Activated CD4-positive, alpha-beta T cell treated with anti-CD3 and anti-CD28 coated beads, Interleukin-2, amount 50 U/mL, for 24 hours (primary cell): ENCODE results near the gene EHMT1.
A peak's percentile ranks its signal among the peaks of the same experiment; 100 is the strongest.
"Not testable (repeated sequence)": the region's sequence is repeated elsewhere in the genome, so short reads cannot be mapped to it uniquely, and the experiment has no call there.

Experiments used
- DNase-seq, 2 donors: peaks; one replicate each; pipeline ENCODE4 v3.0.0-alpha.2; 2020; ENCODE audit warnings: low read depth in 1 of 2, low spot score in 1 of 2

Gene EHMT1

DNA sequence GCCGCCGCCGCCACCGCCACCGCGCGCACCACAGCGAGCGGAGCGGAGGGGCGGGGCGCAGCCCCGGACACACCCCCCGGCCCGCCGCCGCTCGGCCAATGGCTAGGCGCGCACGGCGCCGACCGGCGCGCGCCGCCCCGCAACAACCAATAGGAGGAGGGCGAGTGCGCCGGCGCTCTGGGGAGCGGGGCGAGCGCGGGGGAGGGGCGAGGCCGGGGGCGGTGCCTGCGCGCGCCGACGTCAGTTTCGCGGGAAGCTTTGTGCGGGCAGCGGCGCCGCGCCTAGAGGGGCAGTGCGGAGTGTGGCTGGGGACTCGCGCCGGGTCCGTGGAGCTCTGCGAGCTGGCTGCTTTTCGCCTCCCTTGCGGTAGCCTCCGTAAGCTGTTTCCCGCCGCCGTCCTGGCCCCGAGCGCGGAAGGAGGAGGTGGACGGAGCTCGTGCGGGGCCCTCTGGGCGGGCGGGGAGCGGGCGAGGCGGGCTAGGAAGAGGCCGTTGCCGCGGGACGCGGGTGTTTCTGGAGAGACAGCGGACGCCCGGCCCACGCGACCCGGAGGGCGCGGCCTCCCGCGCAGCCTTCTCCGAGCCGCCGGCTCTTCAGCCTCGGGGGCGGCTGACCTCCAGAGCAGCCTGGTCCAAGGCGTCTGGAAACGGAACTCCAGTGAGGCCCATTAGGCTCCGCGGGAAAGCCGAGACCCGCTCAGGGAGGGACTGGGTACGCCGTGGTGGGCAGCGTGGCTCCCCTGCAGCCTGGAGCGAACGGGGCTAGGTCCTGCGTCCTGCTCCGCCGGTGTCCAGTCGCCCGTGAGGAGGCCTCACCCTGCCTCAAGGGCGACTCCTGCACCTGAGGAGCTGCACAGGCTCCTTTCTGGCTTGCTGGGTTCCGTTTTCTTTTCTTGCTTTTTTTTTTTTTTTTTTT lies 28.1 kb upstream of the EHMT1 start, which contains the start of gene ZMYND19:
TSS of gene ZMYND19 (minus strand) at position 44 of the 915 bp plus-strand sequence. CDS start 249 bp downstream, outside the sequence.
- peak; percentile 82 to 83 for DNase-seq

DNA sequence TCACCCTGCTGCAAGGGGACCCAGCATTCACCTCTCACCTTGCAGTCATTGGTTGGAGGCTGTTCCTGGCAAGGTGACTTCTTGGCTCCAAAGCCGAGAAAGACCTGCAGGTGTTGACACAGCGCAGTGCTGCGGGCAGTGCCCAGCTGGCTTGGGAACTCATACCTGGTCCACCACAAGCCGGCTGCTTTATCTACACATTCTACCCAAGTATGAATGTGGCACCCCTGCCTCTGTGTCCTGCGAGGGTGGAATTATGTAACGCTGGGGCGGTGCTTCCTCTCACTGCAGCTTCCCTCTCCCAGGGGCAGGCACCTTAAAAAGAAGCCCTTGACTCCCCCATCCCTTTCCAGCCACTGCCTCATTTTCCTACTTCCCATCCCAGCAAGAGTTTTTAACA lies 26.0 kb upstream of the EHMT1 start:
- no peak for DNase-seq

DNA sequence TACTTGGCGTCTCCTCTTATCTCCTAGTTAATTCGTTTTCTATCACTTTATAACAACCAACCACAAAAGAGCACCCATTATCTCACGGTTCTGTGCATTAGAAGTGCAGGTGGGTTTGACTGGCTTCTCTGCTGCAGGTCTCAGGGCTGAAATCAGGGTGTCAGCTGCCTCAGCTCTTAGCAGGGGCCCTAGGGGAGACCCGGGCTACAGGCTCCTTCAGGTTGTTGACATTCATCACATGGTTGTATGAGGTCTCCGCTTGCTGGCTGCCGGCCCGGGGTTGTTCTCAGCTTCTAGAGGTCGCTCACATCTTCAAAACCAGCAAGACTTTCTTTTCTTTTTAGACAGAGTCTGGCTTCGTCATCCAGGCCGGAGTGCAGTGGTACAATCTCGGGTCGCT lies 25.6 kb upstream of the EHMT1 start:
- DNase-seq: no peak

DNA sequence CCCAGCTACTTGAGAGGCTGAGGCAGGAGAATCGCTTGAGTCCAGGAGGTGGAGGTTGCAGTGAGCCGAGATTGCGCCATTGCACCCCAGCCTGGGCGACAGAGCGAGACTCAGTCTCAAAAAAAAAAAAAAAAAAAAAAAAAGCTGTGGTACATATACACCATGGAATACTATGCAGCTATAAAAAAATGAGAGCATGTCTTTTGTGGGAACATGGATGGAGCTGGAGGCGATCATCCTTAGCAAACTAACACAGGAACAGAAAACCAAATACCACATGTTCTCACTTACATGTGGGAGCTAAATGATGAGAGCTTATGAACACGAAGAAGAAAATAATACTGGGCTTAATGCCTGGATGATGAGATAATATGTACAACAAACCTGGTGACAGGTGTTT lies 22.2 kb upstream of the EHMT1 start:
- not testable (repeated sequence) for DNase-seq

DNA sequence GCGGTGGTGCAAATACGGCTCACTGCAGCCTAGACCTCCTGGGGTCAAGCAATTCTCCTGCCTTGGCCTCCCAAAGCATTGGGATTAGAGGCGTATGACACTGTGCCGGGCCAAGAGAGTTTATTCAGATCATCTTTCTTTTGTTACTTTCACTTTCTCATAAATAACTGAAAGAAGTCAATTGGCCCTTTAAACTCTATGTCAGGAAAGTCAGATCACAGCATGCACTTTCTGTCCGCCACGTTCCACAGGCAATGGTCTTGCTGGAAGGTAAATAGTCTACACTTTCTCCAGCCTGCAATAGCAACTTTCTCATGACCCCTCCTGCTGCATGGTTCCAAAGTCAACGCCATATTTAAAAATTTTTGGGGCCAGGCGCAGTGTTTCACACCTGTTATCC lies 19.9 kb upstream of the EHMT1 start:
- no peak for DNase-seq

DNA sequence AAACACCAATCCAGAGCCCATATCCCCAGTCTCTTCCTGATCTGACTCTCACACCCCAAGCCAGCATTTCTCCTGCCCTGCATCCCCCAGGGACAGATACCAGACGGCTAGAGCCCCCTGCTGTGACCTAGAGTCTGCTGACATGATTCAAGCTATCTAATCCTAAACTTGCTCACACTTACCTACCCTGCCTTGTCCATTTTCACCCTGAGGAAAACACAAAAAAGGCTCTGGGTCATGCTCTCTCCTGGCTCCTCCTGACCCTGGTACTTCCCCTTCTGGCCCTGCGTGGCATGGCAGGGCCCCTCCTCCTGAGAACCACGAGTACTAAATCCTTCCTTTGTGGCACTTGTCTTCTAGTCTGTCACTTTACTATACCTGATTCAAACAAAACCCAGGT lies 16.1 kb upstream of the EHMT1 start:
- DNase-seq: no peak

DNA sequence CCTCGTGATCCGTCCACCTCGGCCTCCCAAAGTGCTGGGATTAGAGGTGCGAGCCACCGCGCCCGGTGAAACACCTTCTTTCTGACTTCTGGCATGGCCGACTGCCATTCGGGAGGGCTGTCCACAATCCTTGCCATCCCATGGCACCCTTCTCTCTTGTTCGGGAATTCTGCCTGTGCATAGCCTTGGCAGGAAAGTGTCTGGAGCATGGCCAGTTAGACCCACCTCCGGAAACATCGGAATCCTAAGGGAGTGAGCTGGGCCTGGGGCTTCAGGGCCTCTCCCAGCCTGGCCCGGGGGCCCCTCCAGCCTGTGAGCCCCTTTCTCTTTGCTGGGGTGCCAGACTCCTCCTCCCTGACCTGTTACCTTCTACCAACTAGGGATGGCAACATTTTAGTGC lies 14.9 kb upstream of the EHMT1 start:
- no peak for DNase-seq

DNA sequence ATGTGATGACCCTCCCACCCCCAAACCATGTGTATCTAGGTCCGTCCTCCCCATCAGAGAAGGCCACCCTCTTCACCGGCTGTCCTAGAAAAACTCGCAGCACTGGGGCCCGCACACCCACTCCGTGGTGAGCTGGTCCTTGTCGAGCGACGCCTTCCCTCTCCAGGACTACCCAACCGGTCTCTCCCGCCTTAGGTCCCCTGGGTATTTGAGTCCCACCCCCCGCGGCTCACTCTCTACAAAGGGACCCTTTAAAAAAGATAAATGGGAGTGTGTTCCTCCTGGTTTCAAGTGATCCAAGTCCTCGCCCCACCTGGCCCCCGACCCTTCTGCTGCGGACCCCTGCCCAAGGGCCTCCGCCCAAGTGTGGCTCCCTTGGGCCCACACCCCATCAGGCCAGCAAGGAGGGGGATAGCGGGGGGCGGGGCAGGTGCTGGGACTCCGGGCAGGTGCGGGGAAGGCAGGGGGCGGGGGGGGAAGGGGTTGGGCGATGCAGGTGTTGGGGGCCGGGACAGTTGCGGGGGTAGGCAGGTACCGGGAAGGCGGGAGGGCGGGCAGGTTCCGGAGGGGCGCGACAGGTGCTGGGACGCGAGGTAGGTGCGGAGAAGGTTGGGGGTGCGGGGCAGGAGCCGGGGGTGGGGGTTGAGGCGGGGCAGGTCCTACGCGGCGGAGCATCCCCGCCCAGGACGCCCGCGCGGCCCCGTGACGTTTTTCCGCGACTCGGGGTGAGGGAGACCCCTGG lies 14.3 kb upstream of the EHMT1 start:
- no peak for DNase-seq

DNA sequence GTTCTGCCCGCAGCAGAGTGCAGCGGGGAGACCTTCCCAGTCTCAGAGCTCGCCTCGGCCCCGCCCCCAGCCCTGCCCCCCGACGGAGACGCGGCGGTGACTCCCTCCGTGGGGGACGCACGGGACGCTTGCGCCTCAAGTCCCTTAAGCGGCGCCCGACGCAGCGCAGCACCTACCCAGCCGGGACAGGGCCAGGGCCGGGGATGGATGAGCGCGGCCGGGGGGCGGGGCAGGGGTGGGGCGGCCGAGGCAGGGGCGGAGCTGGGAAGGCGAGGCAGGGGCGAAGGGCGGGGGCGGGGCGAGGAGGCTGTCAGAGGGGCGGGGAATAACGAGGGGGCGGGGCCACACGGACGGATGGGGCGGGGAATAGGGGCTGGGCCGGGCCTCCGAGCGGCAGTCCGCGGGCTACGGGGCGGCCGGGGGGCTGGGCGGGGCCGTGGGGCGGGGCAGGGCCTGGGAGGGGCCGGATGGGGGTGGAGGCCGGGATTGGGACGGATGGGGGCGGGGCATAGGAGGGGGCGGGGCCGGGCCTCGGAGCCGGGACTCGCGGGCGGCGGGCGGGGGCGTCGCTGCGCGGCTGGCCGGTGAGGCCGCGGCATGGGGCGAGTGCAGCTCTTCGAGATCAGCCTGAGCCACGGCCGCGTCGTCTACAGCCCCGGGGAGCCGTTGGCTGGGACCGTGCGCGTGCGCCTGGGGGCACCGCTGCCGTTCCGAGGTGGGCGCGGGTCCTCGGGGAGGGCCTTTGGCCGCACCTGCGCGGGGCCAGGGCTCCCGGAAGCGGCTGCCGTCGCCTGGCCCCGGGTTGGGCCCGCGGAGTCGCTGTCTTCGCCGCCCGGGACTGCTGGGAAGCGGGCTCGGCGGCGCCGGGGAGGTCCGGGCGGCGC lies 13.4 kb upstream of the EHMT1 start, which contains the start of gene ARRDC1:
TSS of gene ARRDC1 (plus strand) at position 566 of the 884 bp plus-strand sequence. CDS start at position 598, 32 bp downstream.
- DNase-seq: peak; percentile 86 to 87

DNA sequence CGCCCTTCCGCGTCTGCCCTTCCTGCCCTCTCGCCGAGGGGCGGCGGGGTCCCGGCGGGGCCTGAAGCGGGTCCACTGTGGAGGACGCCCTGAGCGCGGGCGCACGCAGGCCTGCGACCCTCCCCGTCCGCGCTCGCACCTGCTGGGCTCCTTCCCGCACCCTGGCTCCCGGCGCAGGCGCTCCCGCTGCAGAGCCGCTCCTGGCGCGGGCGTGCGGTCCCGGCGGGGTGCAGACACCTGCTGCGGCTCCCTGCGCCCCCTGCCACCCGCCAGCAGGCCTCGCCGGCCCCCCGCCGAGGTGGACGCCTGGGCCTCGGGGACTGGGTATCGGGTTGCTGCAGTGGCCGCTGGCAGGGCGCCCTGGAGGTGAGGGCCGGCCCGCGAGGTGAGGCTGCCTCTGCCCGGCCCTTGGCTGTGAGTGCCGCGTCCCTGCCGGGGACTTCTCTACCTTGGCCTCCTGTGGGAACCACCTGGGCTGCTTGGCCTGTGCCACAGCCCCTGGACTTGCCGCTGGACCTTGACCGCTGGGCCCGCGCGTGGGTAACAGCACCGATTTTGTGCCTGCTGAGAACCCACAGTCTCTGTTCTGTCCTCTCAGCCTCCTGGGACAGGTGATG lies 12.7 kb upstream of the EHMT1 start:
- no peak for DNase-seq

DNA sequence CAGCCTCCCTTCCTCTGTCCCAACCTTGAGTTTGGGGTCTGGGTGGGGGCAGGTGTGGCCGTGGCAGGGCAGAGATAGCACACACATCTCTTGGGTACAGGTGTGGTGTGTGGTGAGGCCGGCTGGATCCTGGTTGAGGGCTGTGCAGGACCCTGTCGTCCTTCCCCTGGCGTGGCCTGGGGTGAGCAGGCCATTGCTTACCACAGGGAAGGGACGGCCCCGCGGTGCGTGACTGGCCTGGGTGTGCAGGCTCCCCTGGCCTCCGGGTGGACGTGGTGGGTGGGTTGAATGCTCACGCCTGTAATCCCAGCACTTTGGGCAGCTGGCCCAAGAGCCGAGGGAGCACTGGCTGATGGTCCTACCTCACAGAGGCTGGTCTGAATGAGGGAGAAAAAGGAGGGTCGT lies 12.1 kb upstream of the EHMT1 start:
- DNase-seq: no peak

DNA sequence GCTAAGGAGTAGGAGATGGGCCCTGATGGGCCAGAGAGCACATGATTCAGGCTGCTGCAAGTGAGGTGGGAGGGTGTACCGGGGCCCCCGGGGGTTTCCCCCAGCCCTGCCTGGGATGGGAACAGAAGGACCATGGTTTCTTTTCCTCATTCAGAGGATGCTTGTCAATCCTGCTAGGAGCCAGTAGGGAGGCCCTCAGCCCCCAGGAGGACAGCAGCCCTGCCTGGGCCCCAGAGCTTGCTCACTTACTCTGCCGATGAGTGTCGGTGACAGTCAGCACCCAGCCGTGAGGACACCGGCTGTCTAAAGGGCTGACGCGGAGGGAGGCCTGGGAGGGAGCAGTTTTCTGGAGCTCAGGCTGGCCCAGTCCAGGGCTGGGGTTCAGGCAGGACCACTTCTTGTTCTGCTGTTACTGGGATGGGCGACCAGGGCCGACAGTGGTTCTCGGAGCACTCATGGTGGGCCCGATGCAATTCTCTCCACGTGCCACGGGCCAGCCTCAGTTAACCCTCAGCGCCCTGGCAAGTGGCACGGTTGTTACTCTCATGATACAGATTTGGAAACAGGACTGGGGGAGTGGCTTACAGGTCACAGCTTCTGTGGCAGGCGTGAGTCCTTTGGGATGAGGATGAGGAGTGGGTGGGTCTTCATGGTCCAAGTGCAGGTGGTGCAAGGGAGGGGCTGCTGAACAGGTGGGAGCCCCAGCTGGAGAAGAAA lies 11.5 kb upstream of the EHMT1 start:
- DNase-seq: no peak

DNA sequence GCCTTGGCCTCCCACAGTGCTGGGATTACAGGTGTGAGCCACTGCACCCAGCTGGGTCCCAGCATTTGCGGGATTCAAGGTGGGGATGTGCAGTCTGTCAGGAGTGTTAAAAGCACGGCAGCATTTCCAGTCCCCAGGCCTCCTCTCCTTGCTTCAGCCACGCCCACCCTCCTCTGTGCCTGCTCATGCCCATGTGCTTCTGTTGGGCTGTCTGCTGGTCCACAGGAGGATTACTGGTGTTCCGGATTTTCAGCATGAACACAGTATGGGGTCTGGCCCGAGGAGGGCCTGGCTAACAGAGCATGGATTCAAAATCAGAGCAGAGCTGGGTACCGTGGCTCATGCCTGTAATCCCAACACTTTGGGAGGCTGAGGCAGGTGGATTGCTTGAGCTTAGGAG lies 7.9 kb upstream of the EHMT1 start:
- no peak for DNase-seq

DNA sequence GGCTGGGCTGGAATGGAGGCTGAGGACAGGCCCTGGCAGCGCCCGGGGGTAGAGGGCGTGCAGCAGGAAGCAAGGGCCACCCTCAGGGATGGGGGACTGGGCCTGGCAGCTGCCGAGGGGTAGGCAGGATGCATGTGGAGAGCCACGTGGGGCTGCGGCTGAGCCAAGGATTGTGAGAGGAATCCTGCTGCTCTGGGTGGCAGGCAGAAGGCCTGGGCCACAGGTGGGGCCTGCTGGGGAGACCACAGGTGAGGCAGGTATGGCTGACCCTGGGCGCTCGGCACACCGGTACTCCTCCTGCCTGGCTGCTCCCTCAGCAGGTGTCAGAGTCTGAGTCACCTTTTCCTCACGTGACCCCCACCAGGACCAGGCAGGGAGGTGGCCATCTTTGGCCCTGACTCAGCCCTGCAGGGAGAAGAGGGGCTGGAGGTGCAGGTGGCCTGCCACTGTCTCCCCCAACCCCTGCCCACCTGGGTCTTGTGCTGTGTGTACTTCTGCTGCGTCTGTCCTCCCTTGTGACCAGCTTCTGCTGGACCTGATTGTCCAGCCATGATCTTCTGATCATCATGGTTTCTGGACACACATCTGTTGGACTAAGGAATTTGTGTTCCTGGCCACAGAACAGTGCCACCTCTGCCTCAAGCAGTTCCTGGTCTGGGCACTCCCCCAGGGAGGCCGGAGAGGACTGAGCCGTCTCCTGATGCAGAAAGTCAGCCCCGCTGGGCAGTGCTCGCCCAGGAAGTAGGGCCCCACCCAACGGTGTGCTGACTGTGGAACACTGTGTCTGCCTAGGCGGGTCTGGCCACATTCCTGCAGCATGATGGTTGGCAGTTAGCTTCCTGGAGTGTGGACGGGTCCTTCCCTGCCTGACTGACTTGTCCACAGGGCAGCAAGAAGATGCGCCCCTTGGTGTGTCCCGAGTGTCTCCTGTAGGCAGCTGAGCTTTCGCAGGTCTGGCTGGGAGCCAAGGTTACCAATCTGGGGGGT lies 6.9 kb upstream of the EHMT1 start:
- DNase-seq: no peak

DNA sequence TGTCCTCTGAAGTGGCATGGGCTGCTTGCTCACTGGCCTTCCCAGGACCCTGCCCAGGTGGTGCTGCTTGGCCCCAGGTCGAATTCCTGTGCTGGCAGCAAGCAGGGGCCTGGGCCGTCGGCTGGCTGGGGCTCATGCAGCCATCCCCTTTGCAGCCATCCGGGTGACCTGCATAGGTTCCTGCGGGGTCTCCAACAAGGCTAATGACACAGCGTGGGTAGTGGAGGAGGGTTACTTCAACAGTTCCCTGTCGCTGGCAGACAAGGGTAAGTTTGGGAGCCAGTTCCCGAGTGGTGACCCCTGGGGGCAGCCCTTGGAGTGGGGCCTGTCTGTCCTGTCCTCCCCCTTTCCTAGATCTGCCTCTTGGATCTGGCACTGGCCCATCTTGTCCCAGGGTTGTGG lies 6.1 kb upstream of the EHMT1 start:
- no peak for DNase-seq

DNA sequence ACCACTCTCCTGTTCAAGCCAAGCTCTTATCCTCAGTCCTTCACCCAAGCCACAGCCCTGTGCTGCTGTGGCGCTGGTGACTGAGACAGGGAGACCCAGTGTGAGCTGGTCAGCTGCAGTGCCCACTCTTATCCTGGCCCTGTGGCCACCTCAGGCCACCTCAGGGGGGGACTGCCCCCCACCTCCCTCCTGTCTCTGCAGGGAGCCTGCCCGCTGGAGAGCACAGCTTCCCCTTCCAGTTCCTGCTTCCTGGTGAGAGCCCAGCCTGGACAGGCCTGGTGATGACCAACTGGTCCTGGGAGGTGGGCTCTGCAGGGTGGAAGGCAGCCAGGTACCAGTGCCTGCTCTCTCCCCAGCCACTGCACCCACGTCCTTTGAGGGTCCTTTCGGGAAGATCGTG lies 5.5 kb upstream of the EHMT1 start:
- DNase-seq: no peak

DNA sequence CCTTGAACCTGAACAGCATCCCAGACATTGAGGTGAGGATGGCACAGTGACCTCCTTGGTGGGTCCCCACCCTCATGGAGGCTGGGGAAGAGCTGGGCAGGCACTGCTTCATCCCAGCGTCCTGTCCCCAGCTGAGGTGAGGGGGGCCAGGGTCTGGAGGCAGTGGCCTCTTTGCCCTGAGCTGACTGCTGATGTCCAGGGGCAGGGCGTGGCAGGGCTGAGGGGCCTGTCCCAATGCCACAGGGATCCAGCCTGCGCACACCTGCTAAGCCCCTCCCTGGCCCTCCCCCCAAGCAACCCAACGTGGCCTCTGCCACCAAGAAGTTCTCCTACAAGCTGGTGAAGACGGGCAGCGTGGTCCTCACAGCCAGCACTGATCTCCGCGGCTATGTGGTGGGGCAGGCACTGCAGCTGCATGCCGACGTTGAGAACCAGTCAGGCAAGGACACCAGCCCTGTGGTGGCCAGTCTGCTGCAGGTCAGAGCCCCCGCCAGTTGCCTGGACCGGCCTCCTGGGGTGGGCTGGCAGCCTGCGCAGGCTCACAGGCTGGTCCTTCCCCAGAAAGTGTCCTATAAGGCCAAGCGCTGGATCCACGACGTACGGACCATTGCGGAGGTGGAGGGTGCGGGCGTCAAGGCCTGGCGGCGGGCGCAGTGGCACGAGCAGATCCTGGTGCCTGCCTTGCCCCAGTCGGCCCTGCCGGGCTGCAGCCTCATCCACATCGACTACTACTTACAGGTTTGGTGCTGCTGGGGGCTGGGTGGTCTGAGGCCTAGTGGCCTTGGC lies 4.9 kb upstream of the EHMT1 start:
- no peak for DNase-seq
